Loucy (cell line): Measurements from ENCODE around the gene PTPRQ.

Source experiments
- H2AFZ ChIP-seq: fragments of 200-600 bp; sonication (generic); 2 replicates; pipeline ENCODE4 v1.6.0; 2016; ENCODE audit warnings: antibody characterized with exemption, mild to moderate bottlenecking, low read length, moderate library complexity
- H3F3A ChIP-seq: fragments of 200-600 bp; 2 replicates; pipeline ENCODE4 v1.6.0; 2016; ENCODE audit warnings: antibody characterized with exemption, low read depth, mild to moderate bottlenecking
- H3K27me3 ChIP-seq: fragments of 200-600 bp; sonication (generic); 2 replicates; pipeline ENCODE4 v1.6.1; 2014; ENCODE audit warnings: low read length, mild to moderate bottlenecking; ENCODE audit not compliant: insufficient read depth, poor library complexity, severe bottlenecking
- H3K36me3 ChIP-seq: fragments of 200-600 bp; sonication (generic); 2 replicates; pipeline ENCODE4 v1.6.1; 2016; ENCODE audit warnings: low read length; ENCODE audit not compliant: insufficient read depth
- H3K4me1 ChIP-seq: fragments of 200-600 bp; sonication (generic); 2 replicates; pipeline ENCODE4 v1.5.1; 2014; ENCODE audit warnings: low read length, mild to moderate bottlenecking; ENCODE audit not compliant: insufficient read depth, poor library complexity, severe bottlenecking
- H3K4me2 ChIP-seq: fragments of 200-600 bp; sonication (generic); 2 replicates; pipeline ENCODE4 v1.6.0; 2014; ENCODE audit warnings: antibody characterized with exemption, low read length, low read depth, mild to moderate bottlenecking; ENCODE audit not compliant: poor library complexity, severe bottlenecking
- H3K4me3 ChIP-seq: fragments of 200-600 bp; sonication (generic); 2 replicates; pipeline ENCODE4 v1.5.1; 2014; ENCODE audit warnings: low read length, mild to moderate bottlenecking, mixed read lengths; ENCODE audit not compliant: poor library complexity, severe bottlenecking
- H3K79me2 ChIP-seq: fragments of 200-600 bp; sonication (generic); 2 replicates; pipeline ENCODE4 v1.6.1; 2014; ENCODE audit warnings: low read length; ENCODE audit not compliant: insufficient read depth
- H3K9ac ChIP-seq: fragments of 200-600 bp; sonication (generic); 2 replicates; pipeline ENCODE4 v1.6.0; 2014; ENCODE audit warnings: mild to moderate bottlenecking, low read depth, low read length, moderate library complexity; ENCODE audit not compliant: poor library complexity, severe bottlenecking
- H3K9me2 ChIP-seq: fragments of 200-600 bp; sonication (generic); replicated peaks from 2 replicates; pipeline ENCODE4 v1.6.1; 2016; ENCODE audit warnings: low read depth, low read length, mixed read lengths
- H3K9me3 ChIP-seq: fragments of 200-600 bp; sonication (generic); 2 replicates; pipeline ENCODE4 v1.6.1; 2014; ENCODE audit warnings: mild to moderate bottlenecking, antibody characterized with exemption, low read length, low read depth; ENCODE audit not compliant: insufficient read depth
- H4K20me1 ChIP-seq: fragments of 200-600 bp; sonication (generic); 2 replicates; pipeline ENCODE4 v1.6.0; 2014; ENCODE audit warnings: antibody characterized with exemption, low read length, mild to moderate bottlenecking; ENCODE audit not compliant: insufficient read depth, poor library complexity, severe bottlenecking
- CTCF ChIP-seq: fragments of 200-600 bp; sonication (generic); conservative IDR thresholded peaks from 2 replicates; pipeline ENCODE4 v1.5.1; 2014; ENCODE audit warnings: mild to moderate bottlenecking, antibody characterized with exemption, low read length
- EZH2phosphoT487 ChIP-seq: fragments of 200-600 bp; IDR thresholded peaks from 2 replicates; pipeline ENCODE4 v1.6.1; 2018; ENCODE audit warnings: antibody characterized with exemption, mild to moderate bottlenecking, moderate library complexity, borderline replicate concordance

PTPRQ gene

GRCh38 chr12:80419644-80420043 lies 24.4 kb upstream of the PTPRQ start:
- Histone ChIP-seq H3F3A (no peaks in the 10 kb centered on the region), H4K20me1 (no peaks in the 10 kb centered on the region), H3K9ac (no peak overlapping the region), H3K4me1 (no peaks in the 10 kb centered on the region), H3K36me3 (no peaks in the 10 kb centered on the region), H3K79me2 (no peaks in the 10 kb centered on the region), H3K4me3 (no peak overlapping the region), H3K9me3 (no peaks in the 10 kb centered on the region), H3K4me2 (no peak overlapping the region), H3K27me3 (no peaks in the 10 kb centered on the region), H3K9me2 (no peaks in the 10 kb centered on the region), H2AFZ (no peak overlapping the region)
- TF ChIP-seq CTCF (no peak), EZH2phosphoT487 (no peak)

DNA sequence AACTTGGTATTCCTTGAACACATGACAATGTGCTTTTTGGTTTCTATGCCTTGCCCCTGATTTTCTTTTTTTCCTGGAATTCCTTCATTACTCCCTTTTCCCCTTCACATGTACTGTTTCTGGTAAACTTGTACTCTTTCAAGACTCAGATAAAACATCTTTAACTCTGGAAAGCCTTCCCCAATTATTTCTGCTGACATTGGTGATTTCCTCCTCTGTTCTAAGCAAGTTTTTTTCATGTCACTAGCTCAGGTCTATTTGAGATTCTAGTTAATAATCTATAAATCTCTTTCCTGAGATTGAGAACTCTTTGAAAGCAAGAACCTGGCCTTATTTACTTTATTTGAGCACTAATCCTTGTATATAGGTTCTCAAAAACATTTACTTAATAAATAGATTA lies 24.0 kb upstream of the PTPRQ start:
- H2AFZ ChIP-seq, result no peak overlapping the region
- no peak overlapping the region for H3K4me3 ChIP-seq
- no peaks in the 10 kb centered on the region for H3F3A ChIP-seq
- H3K9ac ChIP-seq, result no peak overlapping the region
- H3K9me3 ChIP-seq, result no peaks in the 10 kb centered on the region
- H4K20me1 ChIP-seq, result no peaks in the 10 kb centered on the region
- no peak overlapping the region for H3K4me2 ChIP-seq
- H3K9me2 ChIP-seq, result no peaks in the 10 kb centered on the region
- no peaks in the 10 kb centered on the region for H3K27me3 ChIP-seq
- no peaks in the 10 kb centered on the region for H3K79me2 ChIP-seq
- no peaks in the 10 kb centered on the region for H3K4me1 ChIP-seq
- H3K36me3 ChIP-seq, result no peaks in the 10 kb centered on the region
- TF ChIP-seq EZH2phosphoT487, result no peak
- TF ChIP-seq CTCF, result no peak

- Histone ChIP-seq H2AFZ (no peak overlapping the region), H3F3A (no peaks in the 10 kb centered on the region), H3K4me3 (no peak overlapping the region), H3K9ac (no peak overlapping the region), H3K36me3 (no peaks in the 10 kb centered on the region), H3K9me3 (no peaks in the 10 kb centered on the region), H3K4me1 (no peaks in the 10 kb centered on the region), H4K20me1 (no peaks in the 10 kb centered on the region), H3K79me2 (no peaks in the 10 kb centered on the region), H3K4me2 (no peak overlapping the region), H3K9me2 (no peaks in the 10 kb centered on the region), H3K27me3 (no peaks in the 10 kb centered on the region)
- no peak for TF ChIP-seq CTCF
- TF ChIP-seq EZH2phosphoT487, result no peak
These were observed 21.5 kb upstream of the PTPRQ start for GRCh38 chr12:80422550-80422949.
